Activated naive CD4-positive, alpha-beta T cell treated with anti-CD3 and anti-CD28 coated beads, Interleukin-2, amount 50 U/mL, for 72 hours (primary cell): ENCODE data around the gene CD151. TPM values are rescaled to one million over a fixed set of nuclear protein-coding genes. Genes with fewer than 3 reads are reported as not detected.

Experiments used
- ATAC-seq, 2 donors: fragments of 150-1000 bp; cut with Tn5 transposase; 2 replicates each; pipeline ENCODE4 v1.10.0; 2021; ENCODE audit warnings: mild to moderate bottlenecking in 2 of 2, moderate library complexity in 2 of 2
- DNase-seq, 2 donors: peaks; one replicate each; pipeline ENCODE4 v3.0.0; 2021 to 2022; ENCODE audit warnings: low spot score in 2 of 2
- H3K27ac Mint-ChIP-seq, 2 donors: one replicate each; pipeline ENCODE4 v1.8.0; 2022; ENCODE audit warnings: mild to moderate bottlenecking in 2 of 2, mixed read lengths in 2 of 2
- H3K36me3 Mint-ChIP-seq, 2 donors: one replicate each; pipeline ENCODE4 v1.8.0; 2022; ENCODE audit warnings: mixed read lengths in 2 of 2
- H3K9me3 Mint-ChIP-seq, 2 donors: one replicate each; pipeline ENCODE4 v1.8.0; 2022; ENCODE audit warnings: mixed read lengths in 2 of 2
- total RNA-seq, 2 donors: library from RNA; stranded (reverse); gene quantifications; one replicate each; pipeline ENCODE4 v1.2.3, GENCODE V29; 2022

Gene CD151
- total RNA-seq, 2 donors from 2014 or later = 42.8 to 46.0 TPM

DNA sequence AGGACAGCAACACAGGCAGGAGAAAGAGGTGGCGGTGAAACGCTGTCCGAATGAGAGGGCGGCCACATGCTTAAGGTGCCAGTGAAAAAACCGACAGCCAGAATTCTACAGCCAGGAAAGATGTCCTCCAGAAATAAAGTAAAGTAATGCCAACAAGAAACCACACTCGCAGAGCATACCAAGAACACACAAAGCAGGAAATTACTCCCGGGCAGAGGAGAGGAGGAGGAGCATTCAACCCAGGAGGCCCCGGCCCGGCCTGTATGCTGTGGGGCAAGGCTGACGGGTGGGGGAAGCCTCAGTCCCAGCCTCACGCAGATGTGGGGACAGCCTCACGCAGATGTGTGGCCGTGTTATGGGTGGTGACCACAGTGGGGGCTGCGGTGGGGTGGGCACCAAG lies 49.8 kb downstream of the CD151 start:
- peaks cover 6 to 8% of the 10 kb centered on the region in 2 donors for H3K36me3 Mint-ChIP-seq
- ATAC-seq (no peak), DNase-seq (no peak)
- no peak overlapping the region for H3K27ac Mint-ChIP-seq
- no peaks in the 10 kb centered on the region for H3K9me3 Mint-ChIP-seq

DNA sequence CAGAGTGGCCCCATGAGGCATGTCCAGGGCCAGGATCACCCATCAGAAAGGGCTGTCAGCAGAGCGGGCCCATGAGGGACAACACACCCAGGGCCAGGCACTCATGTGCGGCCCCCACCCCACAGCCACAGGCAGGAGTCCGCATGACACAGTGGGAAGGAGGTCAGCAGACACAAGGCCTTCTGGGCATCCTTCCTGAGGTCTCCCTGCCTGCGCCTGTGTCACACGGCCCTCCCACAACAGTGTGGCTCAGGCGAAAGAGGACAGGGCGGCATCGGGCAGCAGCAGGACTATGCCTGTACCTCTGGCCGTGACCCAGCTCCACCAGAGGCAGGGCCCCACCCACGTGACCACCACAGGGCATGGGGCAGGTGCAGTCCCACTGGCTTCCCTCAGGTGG lies 50.8 kb downstream of the CD151 start:
- no peak for DNase-seq
- no peak for ATAC-seq

DNA sequence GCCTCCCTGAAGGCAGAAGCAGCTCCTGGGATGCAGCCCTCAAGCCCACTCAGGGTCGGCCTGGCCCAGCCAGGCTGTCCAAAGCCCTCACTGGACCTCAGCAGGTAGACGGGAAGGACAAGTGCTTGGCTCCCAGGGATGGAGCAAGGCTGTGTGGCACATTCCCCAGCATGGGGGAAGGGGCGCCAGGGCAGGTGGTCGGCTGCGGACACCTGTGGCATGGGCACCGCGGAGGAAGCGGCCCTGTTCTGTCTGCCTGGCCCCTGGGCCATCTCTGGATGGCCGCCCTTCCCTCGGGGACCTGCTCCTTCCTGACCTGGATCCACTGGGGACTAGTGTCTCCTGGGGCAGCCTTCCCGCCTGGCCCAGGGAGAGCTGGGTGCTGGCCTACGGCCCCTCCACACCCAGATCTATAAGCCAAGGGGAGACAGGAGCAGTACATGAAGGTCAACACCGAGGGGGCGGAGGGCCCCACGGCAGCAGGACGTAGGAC lies 51.9 kb downstream of the CD151 start:
- no peaks in the 10 kb centered on the region for H3K9me3 Mint-ChIP-seq
- H3K36me3 Mint-ChIP-seq = peaks cover 0 to 6% of the 10 kb centered on the region in 2 donors
- H3K27ac Mint-ChIP-seq = peak overlapping the region in 1 of 2 donors; percentile 85
- DNase-seq = no peak
- no peak for ATAC-seq

More for the DNA sequence above, 50.8 kb downstream of the CD151 start:
- peak overlapping the region in 1 of 2 donors; percentile 9 for H3K27ac Mint-ChIP-seq
- peaks cover 5 to 6% of the 10 kb centered on the region in 2 donors for H3K36me3 Mint-ChIP-seq
- H3K9me3 Mint-ChIP-seq = no peaks in the 10 kb centered on the region

DNA sequence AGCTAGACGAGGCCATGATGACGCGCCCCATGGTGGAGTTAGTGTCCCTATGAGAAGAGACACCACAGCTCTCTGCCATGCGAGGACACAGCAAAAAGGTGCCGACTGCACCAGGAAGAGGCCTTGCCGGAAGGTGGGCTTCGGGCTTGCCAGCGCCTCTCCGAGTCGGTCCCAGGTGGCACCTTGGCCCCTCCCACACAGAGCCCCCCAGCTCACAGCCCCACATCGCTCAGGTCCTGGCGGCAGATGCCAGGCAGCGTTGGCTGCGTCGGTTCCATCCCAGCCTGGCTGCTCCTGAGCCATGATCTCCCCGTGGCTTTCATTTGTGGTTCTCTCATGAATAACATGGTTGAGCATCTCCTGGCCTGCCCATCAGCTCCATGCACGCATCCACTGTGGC lies 53.8 kb downstream of the CD151 start:
- Mint-ChIP-seq H3K36me3 (peaks cover 0 to 6% of the 10 kb centered on the region in 2 donors), H3K27ac (no peak overlapping the region), H3K9me3 (no peaks in the 10 kb centered on the region)
- no peak for DNase-seq
- ATAC-seq = no peak

DNA sequence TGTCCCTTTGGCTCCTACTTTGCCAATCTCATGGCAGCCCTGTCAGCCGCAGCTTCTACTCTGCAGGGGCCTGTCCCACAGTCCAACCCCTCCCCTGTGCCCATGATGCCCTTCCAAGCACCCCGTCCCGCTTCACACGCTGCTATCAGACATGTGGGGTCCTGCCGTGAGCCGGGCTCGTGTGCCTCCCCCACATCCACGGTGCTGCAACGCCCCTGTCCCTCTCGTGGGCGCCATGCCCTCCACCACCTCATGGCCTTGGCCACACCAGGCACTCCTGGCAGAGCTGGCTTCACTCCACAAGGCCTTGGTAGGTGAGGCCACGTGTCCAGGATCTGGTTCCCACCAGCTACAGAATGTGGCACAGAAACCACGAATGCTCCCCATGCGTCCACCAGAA lies 54.8 kb downstream of the CD151 start:
- Mint-ChIP-seq H3K9me3 (no peaks in the 10 kb centered on the region), H3K36me3 (peaks cover 0 to 6% of the 10 kb centered on the region in 2 donors), H3K27ac (no peak overlapping the region)
- no peak for DNase-seq
- ATAC-seq = no peak

Other genes with a start within 250 kb of the CD151 start
- gene IRF7, start 217.0 kb upstream of the CD151 start, total RNA-seq = 100 to 1,000 TPM in 1 of 2 donors, 10 to 100 TPM in 1; 25.3 to 104 TPM
- not detected for gene CDHR5, start 208.0 kb upstream of the CD151 start, total RNA-seq
- gene SCT, start 205.8 kb upstream of the CD151 start, total RNA-seq = not detected
- 1 to 10 TPM in 1 of 2 donors, under 1 TPM in 1; 0.60 to 5.6 TPM for gene DRD4, start 195.7 kb upstream of the CD151 start, total RNA-seq
- gene DEAF1, start 137.7 kb upstream of the CD151 start, total RNA-seq = 10 to 100 TPM; 50.9 to 63.5 TPM
- 10 to 100 TPM in 1 of 2 donors, 1 to 10 TPM in 1; 5.2 to 11.3 TPM for gene TMEM80, start 137.1 kb upstream of the CD151 start, total RNA-seq
- 10 to 100 TPM in 1 of 2 donors, 1 to 10 TPM in 1; 2.4 to 34.1 TPM for gene EPS8L2, start 126.7 kb upstream of the CD151 start, total RNA-seq
- gene TALDO1, start 85.5 kb upstream of the CD151 start, total RNA-seq = 100 to 1,000 TPM; 226 to 328 TPM
- 10 to 100 TPM; 33.1 to 60.5 TPM for gene GATD1, start 55.5 kb upstream of the CD151 start, total RNA-seq
- 1 to 10 TPM in 1 of 2 donors, not detected in 1; 1.1 TPM for gene CEND1, start 42.9 kb upstream of the CD151 start, total RNA-seq
- 10 to 100 TPM; 22.6 to 34.6 TPM for gene SLC25A22, start 34.7 kb upstream of the CD151 start, total RNA-seq
- gene PIDD1, start 27.7 kb upstream of the CD151 start, total RNA-seq = 10 to 100 TPM; 32.8 to 59.2 TPM
- gene RPLP2, start 23.0 kb upstream of the CD151 start, total RNA-seq = 1,000 to 10,000 TPM; 3,020 to 3,653 TPM
- 10 to 100 TPM; 24.5 to 49.1 TPM for gene PNPLA2, start 14.0 kb upstream of the CD151 start, total RNA-seq
- gene CRACR2B, start 5.0 kb upstream of the CD151 start, total RNA-seq = 1 to 10 TPM in 1 of 2 donors, under 1 TPM in 1; 0.66 to 1.9 TPM
- 10 to 100 TPM; 50.4 to 95.1 TPM for gene POLR2L, start 9.6 kb downstream of the CD151 start, total RNA-seq
- 10 to 100 TPM; 12.6 to 18.9 TPM for gene TSPAN4, start 9.9 kb downstream of the CD151 start, total RNA-seq
- gene CHID1, start 77.9 kb downstream of the CD151 start, total RNA-seq = 10 to 100 TPM; 49.1 to 62.6 TPM
- gene AP2A2, start 92.9 kb downstream of the CD151 start, total RNA-seq = 10 to 100 TPM; 37.3 to 58.0 TPM
- gene MUC6, start 203.8 kb downstream of the CD151 start, total RNA-seq = not detected
- gene MUC2, start 241.9 kb downstream of the CD151 start, total RNA-seq = not detected